HepG2 (cell line): ENCODE results near the gene DNASE2B. TPM values are rescaled to one million over a fixed set of nuclear protein-coding genes. Genes with fewer than 3 reads are reported as not detected.

Experiments
- ATAC-seq: fragments of 200-7000 bp; cut with Tn5 transposase; 3 replicates; pipeline ENCODE4 v1.9.1; 2020; ENCODE audit warnings: mild to moderate bottlenecking, moderate library complexity
- BruUV-seq: library from RNA; stranded (reverse); fragments of 400-500 nt; replicated peaks from 2 replicates; lab custom pipeline; 2021; lab: Mats Ljungman, UMichigan
- CTCF ChIA-PET: fragments of 300-600 bp; formaldehyde crosslinking; extraction: SDS; loops from one replicate; lab custom pipeline; 2021; ENCODE audit warnings: low total read pairs, inconsistent platforms, low intra/inter-chr PET ratio; lab: Yijun Ruan, JAX
- POLR2A ChIA-PET: fragments of 350-600 bp; sonication (Branson Sonifier 250); formaldehyde crosslinking; loops from one replicate; lab custom pipeline; 2020; ENCODE audit warnings: antibody characterized with exemption, inconsistent platforms; lab: Yijun Ruan, JAX
- DNase-seq: peaks from one replicate; pipeline ENCODE4 v3.0.0-alpha.2; 2015; ENCODE audit warnings: low spot score
- FAIRE-seq: peaks from 3 replicates; lab custom pipeline; 2011; peaks lifted over from hg19 to GRCh38; lab: Jason Lieb, UNC
- H2AFZ ChIP-seq: one replicate; pipeline ENCODE4 v1.6.1; 2011; ENCODE audit warnings: low read length, inconsistent platforms
- H3K27ac ChIP-seq: fragments of 300-600 bp; 3 replicates; pipeline ENCODE4 v1.8.0; 2011; ENCODE audit warnings: mixed run types, mild to moderate bottlenecking, mixed read lengths, low read length, inconsistent platforms; ENCODE audit not compliant: insufficient read depth; ENCODE audit errors: extremely low read length
- H3K27me3 ChIP-seq, 2 experiments: fragments of 200-600 bp in 1 of 2; 2 replicates in 1 of 2; 3 replicates in 1 of 2; pipeline versions ENCODE4 v1.6.0 to v1.8.0; 2011; ENCODE audit warnings: low read length in 2 of 2, mild to moderate bottlenecking in 2 of 2, moderate library complexity in 2 of 2, inconsistent platforms in 1 of 2; ENCODE audit not compliant: insufficient read depth in 2 of 2, control insufficient read depth in 1 of 2
- H3K36me3 ChIP-seq, 2 experiments: fragments of 200-600 bp in 1 of 2; replicated peaks in 1 of 2; 2 replicates in 1 of 2; 3 replicates in 1 of 2; pipeline versions ENCODE4 v1.5.1 to v1.8.0; 2011; ENCODE audit warnings: low read length in 2 of 2, inconsistent platforms in 1 of 2; ENCODE audit not compliant: insufficient read depth in 2 of 2, control insufficient read depth in 1 of 2
- H3K4me1 ChIP-seq: 2 replicates; pipeline ENCODE4 v1.5.1; 2012; ENCODE audit warnings: low read length, inconsistent platforms; ENCODE audit not compliant: insufficient read depth
- H3K4me2 ChIP-seq: 2 replicates; pipeline ENCODE4 v1.6.0; 2011; ENCODE audit warnings: low read depth, low read length, inconsistent platforms
- H3K4me3 ChIP-seq, 3 experiments: fragments of 200-600 bp in 1 of 3; sonication (generic), shearing (Covaris generic) in 1 of 3; replicated peaks in 1 of 3; 2 replicates each; pipeline ENCODE4 v1.5.1; 2011 to 2016; ENCODE audit warnings: low read length in 3 of 3, inconsistent platforms in 2 of 3, low read depth in 2 of 3, mild to moderate bottlenecking in 2 of 3, control low read depth in 1 of 3, mixed read lengths in 1 of 3; ENCODE audit not compliant: insufficient read depth in 1 of 3
- H3K79me2 ChIP-seq: one replicate; pipeline ENCODE4 v1.6.1; 2011; ENCODE audit warnings: low read length, inconsistent platforms; ENCODE audit not compliant: insufficient read depth
- H3K9ac ChIP-seq: 2 replicates; pipeline ENCODE4 v1.6.0; 2011; ENCODE audit warnings: mild to moderate bottlenecking, low read depth, low read length, inconsistent platforms; ENCODE audit not compliant: insufficient read depth
- H3K9me3 ChIP-seq: 2 replicates; pipeline ENCODE4 v1.5.1; 2012; ENCODE audit warnings: mild to moderate bottlenecking, low read length
- H4K20me1 ChIP-seq: 2 replicates; pipeline ENCODE4 v1.6.0; 2011; ENCODE audit warnings: inconsistent platforms, mild to moderate bottlenecking, low read length, moderate library complexity; ENCODE audit not compliant: insufficient read depth
- DMAP1 ChIP-seq: IDR thresholded peaks from 2 replicates; pipeline ENCODE4 v1.6.1; 2016
- RCOR2 ChIP-seq: IDR thresholded peaks from 2 replicates; pipeline ENCODE4 v1.6.1; 2016; ENCODE audit warnings: missing biosample characterization, missing genetic modification reagents
- ZNF749 ChIP-seq: sonication (generic); formaldehyde crosslinking; IDR thresholded peaks from 2 replicates; pipeline ENCODE4 v1.8.0; 2022; ENCODE audit warnings: mild to moderate bottlenecking, missing genetic modification reagents, moderate library complexity, borderline replicate concordance
- WGBS: methylation state at CpG from one replicate; pipeline ENCODE4 v1.1.6; 2017; ENCODE audit warnings: low lambda C conversion rate; 5-methylcytosine and 5-hydroxymethylcytosine counted together
- in situ Hi-C: cut with HindIII; loops from 2 replicates; pipeline ENCODE4 v1.10.0; 2017; ENCODE audit warnings: low pct_unique_long_range_greater_than_20kb; ENCODE audit not compliant: extremely low pct_ligation_motif_present
- intact Hi-C: fragments of 100-400 bp; cut with micrococcal nuclease; formaldehyde crosslinking; loops from one replicate; pipeline ENCODE4 v1.10.0; 2022; ENCODE audit not compliant: unreplicated experiment
- polyA plus RNA-seq, 8 experiments: library from polyadenylated mRNA; depleted of rRNA in 3 of 8; stranded (reverse) in 7 of 8; unstranded in 1 of 8; fragments of >200 nt; fragmentation: Illumina TruSeq in 4 of 8; extraction: Trizol in 4 of 8; gene quantifications; 2 replicates each; pipeline versions ENCODE4 v1.2.1 to v1.2.3, GENCODE V29; 2011 to 2016; ENCODE audit warnings: low read depth in 4 of 8, missing spikeins in 1 of 8, mixed read lengths in 1 of 8; ENCODE audit not compliant: insufficient read depth in 1 of 8
- total RNA-seq, 5 experiments: library from RNA; depleted of rRNA; stranded (reverse); fragments of >200 nt; fragmentation: Illumina TruSeq; extraction: Trizol; gene quantifications; 2 replicates each; pipeline ENCODE4 v1.2.3, GENCODE V29; 2016; ENCODE audit warnings: low read depth in 1 of 5
- TF ChIP-seq, protein P1 (sequence below): sonication (generic); formaldehyde crosslinking; conservative IDR thresholded peaks from 2 replicates; pipeline ENCODE4 v1.8.1; 2023; ENCODE audit warnings: missing genetic modification reagents

Gene DNASE2B
- total and polyA plus RNA-seq, 2 of the 13 experiments (the other 11 are each of a cell fraction or from before 2014, with no cell fraction given): not detected

DNA sequence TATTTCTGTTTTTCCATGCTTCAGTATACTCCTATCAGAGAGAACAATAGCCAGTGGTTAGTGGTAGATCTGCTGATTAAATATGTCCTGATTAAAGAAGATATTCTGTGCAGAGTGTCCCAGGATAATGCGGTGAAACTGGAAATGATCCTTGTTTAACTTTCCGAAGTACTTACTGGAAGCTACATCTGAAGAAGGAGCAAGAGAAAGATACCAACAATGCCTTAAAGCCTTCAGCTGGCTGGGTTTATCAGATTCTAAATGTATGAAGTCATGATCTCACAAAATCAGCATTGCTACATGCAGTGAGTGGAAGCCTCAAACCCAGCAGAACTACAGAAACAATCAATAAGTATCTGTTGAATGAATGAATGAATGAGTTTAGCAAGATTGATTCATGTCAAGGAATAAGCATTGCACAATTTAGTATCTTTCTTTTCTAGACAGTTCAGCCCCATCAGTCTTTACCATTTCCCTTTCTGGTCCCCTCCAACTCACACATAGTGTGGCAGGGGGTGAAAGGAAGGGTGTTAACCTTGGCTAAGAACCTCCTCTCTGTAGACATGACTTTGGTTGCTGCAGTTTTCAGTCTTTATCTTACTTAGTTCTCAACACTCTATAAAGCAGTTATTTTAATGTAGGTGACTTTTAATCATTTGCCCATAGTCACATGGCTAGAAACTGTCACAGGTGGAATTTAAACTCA is 24.7 kb upstream of the DNASE2B start (continued):
- TF ChIP-seq, protein P1, sequence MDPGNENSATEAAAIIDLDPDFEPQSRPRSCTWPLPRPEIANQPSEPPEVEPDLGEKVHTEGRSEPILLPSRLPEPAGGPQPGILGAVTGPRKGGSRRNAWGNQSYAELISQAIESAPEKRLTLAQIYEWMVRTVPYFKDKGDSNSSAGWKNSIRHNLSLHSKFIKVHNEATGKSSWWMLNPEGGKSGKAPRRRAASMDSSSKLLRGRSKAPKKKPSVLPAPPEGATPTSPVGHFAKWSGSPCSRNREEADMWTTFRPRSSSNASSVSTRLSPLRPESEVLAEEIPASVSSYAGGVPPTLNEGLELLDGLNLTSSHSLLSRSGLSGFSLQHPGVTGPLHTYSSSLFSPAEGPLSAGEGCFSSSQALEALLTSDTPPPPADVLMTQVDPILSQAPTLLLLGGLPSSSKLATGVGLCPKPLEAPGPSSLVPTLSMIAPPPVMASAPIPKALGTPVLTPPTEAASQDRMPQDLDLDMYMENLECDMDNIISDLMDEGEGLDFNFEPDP (CRISPR knock-in tag): no peak
- TF ChIP-seq ZNF749 (CRISPR knock-in tag): no peak

DNA sequence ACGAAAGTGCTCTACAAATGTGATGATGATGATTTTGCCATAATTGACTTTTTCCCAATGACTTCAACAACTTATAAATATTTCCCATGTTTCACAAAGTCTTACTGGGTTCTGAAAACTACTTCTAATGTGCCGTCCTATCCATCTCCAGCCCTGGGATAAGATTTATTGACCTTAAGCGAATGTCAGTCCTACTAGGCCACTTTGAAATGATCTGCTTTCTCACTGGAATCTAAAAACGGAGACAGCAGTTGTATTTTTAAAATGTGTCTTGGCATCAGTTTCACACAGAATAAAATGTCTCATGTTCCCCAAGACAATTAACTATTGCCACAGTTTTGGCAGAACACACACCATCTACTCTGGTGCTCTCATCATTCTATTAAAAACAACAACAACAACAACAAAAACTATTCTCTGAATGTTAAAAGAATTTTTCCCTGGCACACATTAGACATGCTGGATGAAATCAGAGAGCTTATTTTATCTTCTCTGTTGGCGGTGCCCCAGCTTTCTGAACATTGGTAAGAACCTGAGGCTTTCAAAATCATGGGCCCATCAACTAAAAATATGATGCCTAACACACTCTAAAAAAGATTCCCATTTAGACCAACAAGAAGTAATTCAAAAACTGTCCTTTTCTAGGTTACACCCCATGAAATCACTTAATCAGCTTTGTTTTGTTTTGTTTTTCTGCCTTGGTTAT is 23.1 kb upstream of the DNASE2B start:
- no peak for ATAC-seq
- Histone ChIP-seq H4K20me1 (no peaks in the 10 kb centered on the region), H2AFZ (no peak overlapping the region), H3K9me3 (no peaks in the 10 kb centered on the region), H3K4me2 (no peak overlapping the region), H3K27me3 (no peaks in the 10 kb centered on the region; a peak in 1 of 5 replicates), H3K27ac (no peak overlapping the region), H3K36me3 (no peaks in the 10 kb centered on the region)
- intact Hi-C loops: no loop called here
- POLR2A ChIA-PET: no interaction called here
- BruUV-seq: no TSS peak
- no peak for TF ChIP-seq DMAP1 (CRISPR knock-in tag)
- no peak for TF ChIP-seq RCOR2 (CRISPR knock-in tag)
- TF ChIP-seq, all 625 proteins: peak for 0
- no peak overlapping the region for H3K4me3 ChIP-seq
- H3K79me2 ChIP-seq: no peaks in the 10 kb centered on the region
- in situ Hi-C loops: no loop called here
- CTCF ChIA-PET: no interaction called here
- FAIRE-seq (no peak), DNase-seq (no peak)
- no peaks in the 10 kb centered on the region for H3K4me1 ChIP-seq
- H3K9ac ChIP-seq: no peak overlapping the region
- 17% methylated on average over 5 of the region's 5 CpGs for whole genome bisulfite sequencing
